HG02610 (cell line): ENCODE results near the gene ZNF396.

Experiments used
- ATAC-seq: cut with Tn5 transposase; IDR thresholded peaks from one replicate; pipeline ENCODE4 v1.9.1; 2021; ENCODE audit warnings: mild to moderate bottlenecking, moderate library complexity; ENCODE audit not compliant: unreplicated experiment

The ZNF396 gene

DNA sequence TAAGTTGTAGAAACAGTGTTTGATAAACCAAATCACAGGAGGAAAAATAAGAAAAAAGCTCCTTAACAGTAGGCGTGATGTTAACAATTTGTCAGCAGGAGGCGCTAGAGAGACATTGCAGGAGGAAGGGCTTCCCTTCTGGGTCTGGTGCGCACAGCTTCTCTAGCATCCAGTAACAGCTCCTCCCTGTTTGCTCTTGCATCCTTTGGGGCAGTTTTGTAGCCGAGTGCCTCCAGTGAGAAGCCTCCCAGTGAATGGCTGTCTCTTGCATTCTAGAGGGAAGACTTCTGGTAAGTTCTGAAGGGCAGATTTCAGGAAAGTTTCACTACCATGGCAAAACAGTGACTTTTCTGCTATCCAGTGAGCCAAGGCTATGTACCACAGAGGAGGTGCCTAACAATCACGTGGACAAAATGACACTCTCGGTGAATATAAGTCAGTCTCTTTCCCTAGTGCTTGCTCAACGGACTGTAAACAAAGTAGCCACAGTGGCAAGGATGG, 9.5 kb upstream of the ZNF396 start:
- peak; percentile 80 for ATAC-seq

DNA sequence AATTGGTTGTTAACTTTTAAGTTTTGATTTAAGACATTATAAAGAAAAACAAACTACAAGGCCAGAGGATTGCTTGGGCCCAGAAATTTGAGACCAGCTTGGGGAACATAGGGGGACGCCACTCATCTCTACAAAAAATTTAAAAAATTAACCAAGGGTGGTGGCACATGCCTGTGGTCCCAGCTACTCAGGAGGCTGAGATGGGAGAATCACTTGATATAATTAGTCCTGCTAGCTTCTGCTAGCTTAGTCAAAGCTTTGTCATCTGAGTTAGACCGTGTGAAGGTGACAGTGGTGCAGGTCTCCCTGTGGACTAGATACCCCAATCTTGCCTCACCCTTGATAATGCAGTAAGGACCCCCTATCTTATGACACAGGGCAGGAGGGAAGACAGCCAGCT, 6.0 kb upstream of the ZNF396 start:
- ATAC-seq = no peak

DNA sequence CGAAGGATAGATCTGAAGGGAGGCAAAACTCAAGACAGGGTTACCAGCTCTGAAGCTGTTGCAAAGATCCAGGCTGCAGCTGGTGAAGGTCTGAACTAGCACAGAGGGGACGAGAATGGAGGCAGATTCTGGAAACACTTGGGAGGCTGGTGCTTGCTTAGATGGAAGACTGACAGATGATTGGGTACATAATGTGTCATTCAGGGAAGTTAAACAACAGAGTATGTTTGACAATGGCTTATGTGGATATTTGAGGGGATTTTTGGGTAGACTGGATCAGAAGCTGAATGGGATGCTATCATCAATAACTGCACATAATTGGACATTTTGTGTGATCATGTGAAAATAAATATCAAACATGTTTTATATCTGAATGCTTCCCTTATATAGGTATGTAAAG, 2.3 kb upstream of the ZNF396 start:
- no peak for ATAC-seq

DNA sequence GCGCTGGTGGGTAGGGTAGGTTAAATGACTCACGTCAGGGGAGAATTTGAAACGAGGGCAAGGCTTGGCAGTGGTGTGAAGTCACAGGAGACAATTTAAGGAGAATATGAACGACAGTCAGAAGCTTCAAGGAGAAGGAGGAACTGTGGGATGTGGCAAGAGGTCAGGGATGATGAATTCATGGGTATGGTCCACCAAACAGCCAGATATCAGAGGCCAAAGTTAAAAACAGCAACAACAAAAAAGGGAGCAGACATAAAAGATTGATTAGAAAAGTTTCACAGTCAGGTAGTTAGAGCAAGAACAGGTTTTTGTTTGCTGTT, 1.4 kb upstream of the ZNF396 start:
- ATAC-seq = no peak

DNA sequence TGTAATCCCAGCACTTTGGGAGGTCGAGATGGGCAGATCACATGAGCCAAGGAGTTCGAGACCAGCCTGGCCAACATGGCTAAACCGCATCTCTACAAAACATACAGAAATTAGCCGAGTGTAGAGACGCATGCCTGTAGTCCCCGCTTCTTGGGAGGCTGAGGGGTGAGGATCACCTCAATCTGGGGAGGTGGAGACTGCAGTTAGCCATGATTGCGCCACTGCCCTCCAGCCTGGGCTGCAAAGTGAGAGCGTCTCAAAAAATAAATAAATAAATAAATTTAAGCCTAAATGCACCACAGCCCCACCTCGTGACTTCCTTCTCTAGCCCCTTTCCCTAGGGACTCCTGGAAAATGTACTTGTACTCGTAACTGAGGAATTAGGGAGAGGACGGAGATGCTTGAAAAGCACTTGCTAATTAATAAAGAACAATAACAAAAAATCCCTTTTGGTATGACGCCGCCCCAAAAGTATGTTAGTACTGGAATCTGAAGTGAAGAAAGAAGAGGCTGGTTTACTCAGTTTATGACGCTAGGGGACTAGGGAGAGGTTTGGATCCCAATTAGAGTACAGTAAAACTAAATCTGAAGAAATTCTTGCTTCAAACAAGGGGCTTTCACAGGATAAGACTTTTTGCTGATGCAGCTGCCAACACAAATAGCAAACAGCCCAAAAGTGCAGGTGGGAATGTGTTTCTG, 887 bp upstream of the ZNF396 start:
- no peak for ATAC-seq

DNA sequence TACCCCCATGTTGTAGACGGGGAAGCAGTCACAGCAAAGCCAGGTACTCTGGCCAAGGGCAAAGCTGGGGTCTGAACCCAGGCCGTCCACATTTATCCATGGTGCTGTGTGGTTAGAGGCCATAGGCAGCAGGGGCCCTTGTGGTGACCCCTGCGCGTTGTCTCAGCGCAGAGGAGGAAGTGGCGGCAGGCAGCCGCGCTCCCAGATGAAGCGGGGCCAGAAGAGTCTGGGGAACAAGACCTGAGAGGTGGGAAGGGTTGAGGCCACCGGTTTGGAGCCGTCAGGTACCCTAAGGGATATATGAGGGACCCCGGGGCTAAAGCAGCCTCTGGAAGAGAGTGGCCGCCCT, 770 bp downstream of the ZNF396 start:
- ATAC-seq = peak; percentile 47

DNA sequence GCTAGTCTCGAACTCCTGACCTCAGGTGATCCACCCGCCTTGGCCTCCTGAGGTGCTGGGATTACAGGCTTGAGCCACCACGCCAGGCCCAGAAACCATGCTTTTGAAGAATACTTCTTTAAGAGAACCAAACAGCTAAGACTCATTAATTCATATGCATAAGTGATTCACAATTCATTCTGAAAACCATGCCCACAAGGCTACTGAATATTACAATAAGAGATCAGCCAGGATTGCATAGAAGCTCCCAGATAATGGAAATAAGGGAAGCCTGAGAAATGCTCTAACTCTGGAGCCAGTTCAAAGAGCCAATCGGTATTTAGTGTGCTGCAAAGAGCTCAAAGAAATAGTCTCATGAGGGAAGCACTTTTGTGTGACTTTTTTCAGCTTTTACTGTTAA, 2.4 kb downstream of the ZNF396 start:
- ATAC-seq = no peak

DNA sequence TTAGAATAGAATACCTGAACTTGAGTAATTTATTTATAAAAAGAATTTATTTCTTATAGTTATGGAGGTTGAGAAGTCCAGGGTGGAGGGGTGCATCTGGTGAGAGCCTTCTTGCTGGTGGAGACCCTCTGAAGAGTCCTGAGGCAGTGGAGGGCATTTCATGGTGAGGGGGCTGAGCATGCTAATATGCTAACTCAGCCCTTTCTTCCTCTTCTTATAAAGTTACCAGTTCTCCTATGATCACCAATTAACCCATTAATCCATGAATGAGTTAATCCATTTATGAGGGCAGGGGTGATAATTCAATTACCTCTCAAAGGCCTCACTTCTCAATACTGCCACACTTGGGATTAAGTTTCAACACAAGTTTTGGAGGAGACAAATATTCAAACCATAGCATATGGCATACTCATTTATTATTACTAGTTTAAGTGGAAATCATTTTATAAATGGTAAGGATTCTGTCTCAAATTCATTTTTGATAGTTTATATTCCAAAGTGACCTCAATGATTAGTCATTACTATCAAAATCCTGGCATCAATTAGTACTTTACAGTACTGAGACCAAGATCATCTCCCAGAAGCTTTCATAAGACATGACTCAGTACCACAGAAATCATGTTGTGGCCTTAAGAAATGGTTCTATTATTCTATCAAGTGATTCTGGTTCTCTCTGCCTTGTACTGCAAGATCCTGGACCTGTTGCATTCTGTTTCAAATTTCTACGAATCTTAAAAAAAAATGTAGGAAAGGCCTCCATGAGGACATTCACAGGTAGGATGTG, 5.5 kb downstream of the ZNF396 start:
- no peak for ATAC-seq

DNA sequence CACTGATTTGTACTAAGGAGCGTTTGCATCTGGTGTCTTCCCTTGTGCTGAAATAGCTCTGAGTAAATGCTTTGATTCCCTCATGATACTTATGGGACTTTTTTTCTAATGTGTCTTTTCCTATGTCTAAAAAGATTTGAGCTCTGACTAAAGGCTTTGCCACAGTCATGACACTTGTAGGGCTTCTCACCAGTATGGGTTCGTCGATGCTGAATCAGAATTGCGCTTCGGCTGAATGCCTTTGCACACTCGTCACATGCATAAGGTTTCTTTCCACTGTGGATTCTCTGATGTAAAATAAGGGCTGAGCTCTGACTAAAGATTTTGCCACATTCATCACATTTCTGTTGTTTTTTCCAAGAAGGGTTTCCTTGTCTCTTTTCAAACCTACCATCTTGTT, 8.0 kb downstream of the ZNF396 start:
- no peak for ATAC-seq

DNA sequence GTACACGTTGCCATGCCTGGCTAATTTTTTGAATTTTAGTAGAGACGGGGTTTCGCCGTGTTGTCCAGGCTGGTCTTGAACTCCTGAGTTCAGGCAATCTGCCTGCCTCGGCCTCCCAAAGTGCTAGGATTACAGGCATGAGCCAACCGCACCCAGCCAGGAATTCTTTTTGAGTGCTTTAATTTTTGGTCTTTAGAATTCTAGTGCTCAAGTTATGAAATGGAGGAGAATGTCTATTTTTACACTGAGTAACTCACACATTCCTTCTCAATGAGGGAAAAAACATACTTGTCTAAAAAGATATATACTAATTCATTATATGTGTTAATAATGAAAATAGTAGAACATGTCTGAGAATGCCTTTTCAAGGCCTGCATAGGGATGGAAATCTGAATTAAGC, 8.5 kb downstream of the ZNF396 start:
- no peak for ATAC-seq

DNA sequence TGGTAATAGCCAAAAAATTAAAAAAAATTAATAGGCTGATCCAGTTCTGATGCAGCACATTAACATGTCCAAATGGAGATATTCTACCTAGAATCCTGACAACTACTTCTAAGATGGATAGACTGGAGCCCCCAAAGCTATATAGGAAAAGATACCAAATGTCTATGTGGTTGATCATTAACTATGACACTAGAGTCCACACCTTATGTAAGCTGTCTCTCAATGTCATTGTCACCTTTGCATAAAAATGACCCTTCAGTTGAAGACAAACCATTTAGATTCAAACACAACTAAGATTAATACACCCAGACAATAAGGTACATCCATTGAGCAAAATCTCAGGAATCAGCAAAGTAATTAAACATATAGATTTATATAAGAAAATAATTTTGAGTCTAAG, 14.6 kb downstream of the ZNF396 start:
- ATAC-seq = no peak

DNA sequence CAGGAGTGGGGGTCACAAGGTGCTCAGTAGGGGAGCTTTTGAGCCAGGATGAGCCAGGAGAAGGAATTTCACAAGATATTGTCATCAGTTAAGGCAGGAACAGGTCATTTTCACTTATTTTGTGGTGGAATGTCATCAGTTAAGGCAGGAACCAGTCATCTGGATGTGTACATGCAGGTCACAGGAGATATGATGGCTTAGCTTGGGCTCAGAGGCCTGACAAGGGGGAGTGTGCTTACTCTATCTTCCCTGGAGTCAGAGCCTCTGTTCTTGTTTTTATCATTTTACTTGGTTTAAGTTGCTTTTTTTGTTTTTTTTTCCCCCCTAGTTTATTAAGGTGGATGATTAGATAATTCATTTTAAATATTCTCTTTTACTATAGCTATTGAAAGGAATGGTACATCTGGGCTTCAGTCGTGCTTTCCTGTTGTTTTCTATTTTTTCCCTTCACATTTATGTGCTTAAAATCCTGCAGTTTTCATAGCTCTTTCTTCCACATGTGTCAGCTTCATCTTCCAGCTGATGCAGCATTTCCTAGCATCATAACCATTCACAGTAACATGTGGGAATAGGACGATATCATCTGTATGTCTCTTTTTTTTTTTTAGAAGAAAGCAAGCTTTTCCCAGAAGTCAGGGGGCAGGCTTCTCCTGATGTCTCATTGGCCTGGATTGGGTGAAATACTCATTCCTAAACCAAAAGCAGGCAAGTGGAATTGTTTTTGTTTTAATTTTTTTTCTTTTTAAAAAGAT, 15.4 kb downstream of the ZNF396 start:
- no peak for ATAC-seq

DNA sequence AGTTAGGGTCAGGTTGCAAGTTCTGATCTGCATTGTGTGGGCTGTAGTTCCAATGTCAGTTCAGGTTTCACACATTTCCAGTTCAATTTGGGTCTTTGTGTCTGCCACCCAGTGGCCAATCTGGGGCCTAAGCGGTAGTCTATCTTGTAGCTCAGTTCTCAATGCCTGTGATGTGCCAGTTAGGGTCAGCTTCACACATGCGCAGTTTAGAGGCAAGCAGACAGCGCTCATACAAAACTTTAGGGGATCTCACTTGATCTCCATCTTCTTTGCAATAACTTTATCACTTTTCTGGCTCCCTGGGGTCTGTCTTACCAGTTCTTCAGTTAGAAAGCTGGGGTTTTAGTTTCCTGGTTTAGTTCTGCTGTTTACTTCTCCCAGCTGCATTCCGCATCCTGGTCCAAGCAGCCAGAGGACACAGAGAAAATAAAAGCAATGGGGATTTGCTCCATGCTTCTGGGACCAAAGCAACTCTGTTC, 22.0 kb downstream of the ZNF396 start:
- ATAC-seq = peak; percentile 75

DNA sequence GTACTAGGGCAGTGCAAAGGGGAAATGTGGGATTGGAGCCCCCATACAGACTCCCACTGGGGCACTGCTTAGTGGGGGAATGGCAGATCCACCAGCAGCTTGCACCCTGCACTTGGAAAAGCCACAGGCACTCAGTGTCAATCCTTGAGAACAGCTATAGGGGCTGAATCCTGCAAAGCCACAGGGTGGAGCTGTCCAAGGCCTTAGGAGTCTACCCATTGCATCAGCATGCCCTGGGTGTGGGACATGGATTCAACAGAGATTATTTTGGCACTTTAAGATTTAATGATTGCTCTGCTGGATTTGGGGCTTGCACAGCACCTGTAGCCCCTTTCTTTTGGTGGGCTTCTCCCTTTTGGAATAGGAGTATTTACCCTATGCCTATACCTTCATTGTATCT, 24.4 kb downstream of the ZNF396 start:
- ATAC-seq = no peak

DNA sequence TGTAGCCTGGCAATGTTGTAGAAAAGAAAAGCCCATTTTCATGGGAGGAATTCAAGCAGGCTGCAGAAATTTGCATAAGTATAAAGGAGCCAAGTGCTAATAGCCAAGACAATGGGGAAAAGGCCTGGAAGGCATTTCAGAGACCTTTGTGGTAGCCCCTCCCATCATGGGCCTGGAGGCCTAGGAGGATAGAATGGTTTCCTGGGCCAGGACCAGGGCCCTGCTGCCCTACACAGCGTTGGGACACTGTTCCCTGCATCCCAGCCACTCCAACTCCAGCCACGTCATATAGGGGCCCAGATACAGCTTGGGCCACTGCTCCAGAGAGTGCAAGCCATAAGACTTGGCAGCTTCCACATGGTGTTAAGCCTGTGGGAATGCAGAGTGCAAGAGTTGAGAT, 24.9 kb downstream of the ZNF396 start:
- ATAC-seq = no peak

DNA sequence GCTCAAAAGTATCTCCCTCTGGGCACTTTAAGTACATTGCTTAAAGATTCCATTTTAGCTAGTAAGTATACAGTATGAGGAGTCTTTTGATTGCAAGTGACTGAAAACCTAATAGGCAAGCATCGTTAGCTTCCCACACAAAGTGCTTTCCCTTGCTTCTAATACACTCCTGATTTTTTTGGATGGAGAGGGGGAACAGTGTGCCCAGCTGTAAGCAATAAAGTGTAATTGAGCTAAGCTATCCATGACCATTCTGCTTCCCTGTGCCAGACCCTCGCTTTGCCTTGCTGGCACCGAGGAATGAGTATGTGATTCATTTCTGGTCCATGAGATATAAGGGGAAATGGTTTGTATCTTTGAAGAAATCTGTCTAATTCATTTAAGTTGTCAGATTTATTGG, 29.1 kb downstream of the ZNF396 start:
- no peak for ATAC-seq

DNA sequence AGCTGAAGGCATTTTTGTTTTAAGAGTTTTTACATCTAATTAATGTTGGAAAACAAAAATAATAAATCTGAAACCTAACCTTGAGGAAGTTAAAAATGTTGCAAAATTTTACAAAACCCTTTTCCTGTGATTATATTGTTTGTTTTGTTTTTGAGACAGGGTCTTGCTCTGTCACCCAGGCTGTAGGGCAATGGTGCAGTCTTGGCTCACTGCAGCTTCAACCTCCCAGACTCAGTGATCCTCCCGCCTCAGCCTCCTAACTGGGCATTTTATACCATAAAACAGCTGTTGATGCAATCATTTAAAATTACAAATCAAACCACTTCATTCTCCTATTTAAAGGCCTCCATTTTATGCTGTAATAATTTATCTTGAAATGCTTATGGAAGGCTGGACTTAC, 31.2 kb downstream of the ZNF396 start:
- ATAC-seq = no peak

DNA sequence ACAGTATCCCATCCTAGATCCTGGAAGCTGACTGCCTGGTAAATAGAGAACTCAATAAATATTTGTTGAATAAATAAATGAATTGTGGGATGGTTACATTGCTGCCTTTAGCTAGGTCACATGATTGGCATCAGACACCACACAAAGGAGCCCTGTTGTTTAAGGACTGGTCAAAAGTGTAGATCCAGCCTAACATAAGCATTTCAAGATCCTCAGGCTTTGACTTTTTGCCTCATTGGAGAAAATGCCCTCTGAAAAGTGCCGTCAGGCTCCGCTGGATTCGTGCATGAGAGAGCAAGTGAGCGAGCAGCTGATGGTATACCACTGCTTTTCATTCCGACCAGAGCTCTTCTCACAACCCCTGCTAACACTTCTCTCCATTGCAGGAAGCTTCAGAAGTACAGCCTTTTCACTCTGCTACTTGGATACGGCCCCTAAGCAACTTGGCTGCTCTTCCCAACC, 31.6 kb downstream of the ZNF396 start:
- peak; percentile 39 for ATAC-seq

DNA sequence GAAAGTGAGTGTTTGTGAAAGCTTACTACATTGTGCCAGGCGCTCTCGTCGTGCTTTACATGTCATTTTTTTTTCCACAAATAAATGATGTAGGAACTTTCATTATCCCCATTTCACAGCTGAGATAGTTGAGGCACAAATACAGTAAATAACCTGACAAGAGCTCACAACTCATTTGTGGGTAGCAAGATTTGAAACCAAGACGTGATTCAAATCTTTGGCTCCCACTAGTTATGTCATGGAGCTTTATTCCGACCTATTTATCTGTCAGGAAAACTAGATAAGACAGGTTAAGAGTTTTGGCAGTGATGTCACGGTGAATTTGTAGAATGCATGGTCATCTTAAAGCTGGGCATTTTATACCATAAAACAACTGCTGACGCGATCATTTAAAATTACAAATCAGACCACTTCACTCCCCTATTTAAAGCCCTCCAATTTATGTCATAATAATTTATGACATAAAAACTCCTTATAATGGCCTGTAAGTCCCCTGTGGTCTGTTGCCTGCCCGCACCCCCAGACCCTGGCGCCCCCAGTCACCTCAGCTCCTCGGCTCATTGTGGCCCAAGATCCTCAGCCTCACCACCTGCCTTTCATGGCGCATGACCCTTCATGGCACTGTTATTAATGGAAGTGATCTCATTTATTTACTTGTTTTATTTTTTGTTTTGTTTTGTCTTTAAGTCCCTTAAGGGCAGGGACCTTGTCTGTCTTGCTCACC, 32.2 kb downstream of the ZNF396 start:
- no peak for ATAC-seq

DNA sequence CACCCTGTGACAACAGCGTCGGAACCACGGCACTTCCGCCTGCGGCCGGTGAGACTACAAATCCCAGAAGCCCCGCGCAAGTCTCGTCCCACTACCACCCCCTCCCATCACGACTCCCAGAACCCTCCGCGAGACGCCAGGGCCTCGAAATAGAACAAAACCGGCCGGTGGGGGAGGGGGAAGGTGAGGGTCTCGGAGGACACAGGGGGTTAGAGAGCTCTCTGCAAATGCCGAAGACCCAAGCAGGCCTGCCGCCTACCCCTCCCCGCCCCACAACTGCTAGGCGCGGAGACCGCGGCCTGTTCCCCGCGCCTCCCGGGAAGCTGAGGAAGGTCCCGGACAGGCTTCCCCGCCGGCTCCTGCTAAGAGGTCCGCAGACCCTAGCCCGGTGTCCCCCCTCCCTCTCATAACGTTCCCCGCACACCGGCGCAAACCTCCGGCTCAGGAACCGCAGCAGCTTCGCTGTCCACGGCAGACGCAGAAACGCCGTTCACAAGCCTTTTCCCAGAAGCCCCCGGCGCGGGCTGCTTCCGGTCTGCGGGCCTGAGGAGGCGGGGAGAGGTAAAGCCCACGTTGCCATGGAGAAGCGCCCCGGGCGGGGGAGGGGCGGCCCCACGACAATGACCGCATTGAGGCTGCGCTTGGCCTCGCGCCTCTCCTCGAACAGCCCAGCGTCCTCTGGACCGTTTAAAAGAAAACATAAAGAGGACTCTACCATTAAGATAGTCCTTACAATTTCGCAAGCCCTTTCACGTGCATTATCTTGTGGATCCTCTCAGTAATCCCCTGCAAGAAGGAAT, 33.0 kb downstream of the ZNF396 start, which contains the start of gene ZNF24:
Gene ZNF24 (minus strand): TSS at position 485 of the 800 bp plus-strand sequence. CDS start 3,770 bp downstream, outside the sequence.
- peak; percentile 89 for ATAC-seq
